Measurements from ENCODE around the gene CAMK1D. TPM values are rescaled to one million over a fixed set of nuclear protein-coding genes. Genes with fewer than 3 reads are reported as not detected.

The CAMK1D gene
- total RNA-seq, 3 donors from 2014 or later (not counting 1 experiment from before 2014, with no cell fraction given) = 44.2 to 56.4 (median 49.7) TPM

- no peaks in the 10 kb centered on the region for H3K36me3 Mint-ChIP-seq
- H3K27ac Mint-ChIP-seq = peak overlapping the region in 1 of 2 donors; percentile 2
- peaks cover 3 to 4% of the 10 kb centered on the region in 2 donors for H3K9me3 Mint-ChIP-seq
- 74% methylated on average over 3 of the region's 6 CpGs for WGBS (ENCODE audit: insufficient coverage)
- Histone ChIP-seq H3K4me1 (ENCODE audit: control insufficient read depth, insufficient read depth, low read length) (peaks cover 19% of the 10 kb centered on the region), H3K9me3 (ENCODE audit: control insufficient read depth, insufficient read depth, low read length) (no peaks in the 10 kb centered on the region), H3K27me3 (ENCODE audit: control insufficient read depth, insufficient read depth, low read length) (no peaks in the 10 kb centered on the region), H3K27ac (ENCODE audit: low read length) (no peak overlapping the region), H3K36me3 (ENCODE audit: control insufficient read depth, insufficient read depth, low read length) (no peaks in the 10 kb centered on the region), H3K4me3 (ENCODE audit: low read length) (no peak overlapping the region)
- intact Hi-C loops (cut with micrococcal nuclease) = no loop called here
- no peak for ATAC-seq
- no peak for TF ChIP-seq CTCF (IDR thresholded peaks at IDR 0.05)
- H3K4me3 Mint-ChIP-seq = no peak overlapping the region
- peaks cover 45 to 52% of the 10 kb centered on the region in 2 donors for H3K4me1 Mint-ChIP-seq
- DNase-seq = no peak
- H3K27me3 Mint-ChIP-seq (ENCODE audit: low read depth in 2 of 2) = no peaks in the 10 kb centered on the region
Observed at GRCh38 chr10:12417331-12417730, 68.0 kb downstream of the CAMK1D start.

- WGBS (ENCODE audit: insufficient coverage) = 98% methylated on average over 7 of the region's 7 CpGs
- H3K4me1 Mint-ChIP-seq = peaks cover 42 to 51% of the 10 kb centered on the region in 2 donors
- Histone ChIP-seq H3K27me3 (ENCODE audit: control insufficient read depth, insufficient read depth, low read length) (no peaks in the 10 kb centered on the region), H3K4me3 (ENCODE audit: low read length) (no peak overlapping the region), H3K27ac (ENCODE audit: low read length) (no peak overlapping the region), H3K36me3 (ENCODE audit: control insufficient read depth, insufficient read depth, low read length) (no peaks in the 10 kb centered on the region), H3K9me3 (ENCODE audit: control insufficient read depth, insufficient read depth, low read length) (no peaks in the 10 kb centered on the region), H3K4me1 (ENCODE audit: control insufficient read depth, insufficient read depth, low read length) (peaks cover 13% of the 10 kb centered on the region)
- ATAC-seq (no peak), DNase-seq (no peak)
- peaks cover 3 to 4% of the 10 kb centered on the region in 2 donors for H3K9me3 Mint-ChIP-seq
- intact Hi-C loops (cut with micrococcal nuclease) = no loop called here
- no peak for TF ChIP-seq CTCF (IDR thresholded peaks at IDR 0.05)
- H3K27me3 Mint-ChIP-seq (ENCODE audit: low read depth in 2 of 2) = no peaks in the 10 kb centered on the region
- no peaks in the 10 kb centered on the region for H3K36me3 Mint-ChIP-seq
- no peak overlapping the region for H3K27ac Mint-ChIP-seq
- H3K4me3 Mint-ChIP-seq = no peak overlapping the region
Observed at GRCh38 chr10:12418000-12418399, 68.7 kb downstream of the CAMK1D start.

- Mint-ChIP-seq H3K4me1 (peaks cover 35 to 46% of the 10 kb centered on the region in 2 donors), H3K27me3 (ENCODE audit: low read depth in 2 of 2) (no peaks in the 10 kb centered on the region), H3K36me3 (no peaks in the 10 kb centered on the region), H3K9me3 (no peaks in the 10 kb centered on the region), H3K27ac (peak overlapping the region; percentile 14 to 78), H3K4me3 (no peak overlapping the region)
- 96% methylated on average over 13 of the region's 13 CpGs for WGBS (ENCODE audit: insufficient coverage)
- TF ChIP-seq CTCF (IDR thresholded peaks at IDR 0.05) = no peak
- DNase-seq (no peak), ATAC-seq (no peak)
- no peak overlapping the region for H3K4me3 ChIP-seq (ENCODE audit: low read length)
- H3K9me3 ChIP-seq (ENCODE audit: control insufficient read depth, insufficient read depth, low read length) = no peaks in the 10 kb centered on the region
- H3K36me3 ChIP-seq (ENCODE audit: control insufficient read depth, insufficient read depth, low read length) = no peaks in the 10 kb centered on the region
- intact Hi-C loops (cut with micrococcal nuclease) = no loop called here
- H3K27ac ChIP-seq (ENCODE audit: low read length) = no peak overlapping the region
- H3K4me1 ChIP-seq (ENCODE audit: control insufficient read depth, insufficient read depth, low read length) = peaks cover 10% of the 10 kb centered on the region
- H3K27me3 ChIP-seq (ENCODE audit: control insufficient read depth, insufficient read depth, low read length) = no peaks in the 10 kb centered on the region
Observed at GRCh38 chr10:12418725-12419261, 69.4 kb downstream of the CAMK1D start.
